Measurements from ENCODE around the gene RIPK4.

DNA sequence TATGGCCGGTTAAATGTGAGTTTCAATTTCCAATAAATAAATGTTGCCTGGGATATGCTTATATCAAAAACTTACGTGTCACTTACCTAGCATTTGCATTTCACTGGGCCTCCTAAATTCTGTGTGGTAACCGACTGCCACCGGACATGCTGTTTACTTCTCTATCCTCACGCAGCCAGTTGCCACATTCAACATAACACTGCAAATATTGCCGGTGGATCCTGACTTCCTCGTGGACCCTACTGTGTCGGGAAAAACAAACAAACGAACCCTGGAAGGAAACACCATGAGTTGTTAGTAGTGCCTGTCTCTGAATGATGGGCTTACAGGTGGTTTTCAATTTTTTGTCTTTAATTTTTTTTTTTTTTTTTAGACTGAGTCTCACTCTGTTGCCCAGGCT, 54.1 kb downstream of the RIPK4 start:
- TF ChIP-seq, protein P1, sequence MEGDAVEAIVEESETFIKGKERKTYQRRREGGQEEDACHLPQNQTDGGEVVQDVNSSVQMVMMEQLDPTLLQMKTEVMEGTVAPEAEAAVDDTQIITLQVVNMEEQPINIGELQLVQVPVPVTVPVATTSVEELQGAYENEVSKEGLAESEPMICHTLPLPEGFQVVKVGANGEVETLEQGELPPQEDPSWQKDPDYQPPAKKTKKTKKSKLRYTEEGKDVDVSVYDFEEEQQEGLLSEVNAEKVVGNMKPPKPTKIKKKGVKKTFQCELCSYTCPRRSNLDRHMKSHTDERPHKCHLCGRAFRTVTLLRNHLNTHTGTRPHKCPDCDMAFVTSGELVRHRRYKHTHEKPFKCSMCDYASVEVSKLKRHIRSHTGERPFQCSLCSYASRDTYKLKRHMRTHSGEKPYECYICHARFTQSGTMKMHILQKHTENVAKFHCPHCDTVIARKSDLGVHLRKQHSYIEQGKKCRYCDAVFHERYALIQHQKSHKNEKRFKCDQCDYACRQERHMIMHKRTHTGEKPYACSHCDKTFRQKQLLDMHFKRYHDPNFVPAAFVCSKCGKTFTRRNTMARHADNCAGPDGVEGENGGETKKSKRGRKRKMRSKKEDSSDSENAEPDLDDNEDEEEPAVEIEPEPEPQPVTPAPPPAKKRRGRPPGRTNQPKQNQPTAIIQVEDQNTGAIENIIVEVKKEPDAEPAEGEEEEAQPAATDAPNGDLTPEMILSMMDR (IDR thresholded peaks at IDR 0.05): no peak
- no peak for TF ChIP-seq POLR2A (IDR thresholded peaks at IDR 0.05)
- no peak for TF ChIP-seq POLR2AphosphoS5 (IDR thresholded peaks at IDR 0.05)
- TF ChIP-seq EP300 (IDR thresholded peaks at IDR 0.05): no peak
